Smooth muscle cell (in vitro differentiated cells): ENCODE data around the gene MLEC. TPM values are rescaled to one million over a fixed set of nuclear protein-coding genes. Genes with fewer than 3 reads are reported as not detected.

Experiments used
- DNase-seq: peaks from one replicate; lab custom pipeline; 2025; ENCODE audit not compliant: unreplicated experiment; lab: John Stamatoyannopoulos, UW
- H2AFZ ChIP-seq: fragments of 200-600 bp; sonication (generic); 2 replicates; pipeline ENCODE4 v1.6.0; 2016; ENCODE audit warnings: antibody characterized with exemption, low read depth, mild to moderate bottlenecking
- H3F3A ChIP-seq: fragments of 200-600 bp; sonication (generic); 2 replicates; pipeline ENCODE4 v1.6.0; 2017; ENCODE audit warnings: antibody characterized with exemption, low read depth
- H3K27ac ChIP-seq: fragments of 200-600 bp; sonication (generic); 2 replicates; pipeline ENCODE4 v1.5.1; 2016; ENCODE audit warnings: low read depth, mild to moderate bottlenecking
- H3K27me3 ChIP-seq: fragments of 200-600 bp; sonication (generic); 2 replicates; pipeline ENCODE4 v1.6.1; 2016; ENCODE audit warnings: low read depth, mild to moderate bottlenecking
- H3K36me3 ChIP-seq: fragments of 200-600 bp; sonication (generic); 2 replicates; pipeline ENCODE4 v1.5.1; 2016; ENCODE audit warnings: low read depth
- H3K4me1 ChIP-seq: fragments of 200-600 bp; sonication (generic); 2 replicates; pipeline ENCODE4 v1.5.1; 2016; ENCODE audit warnings: low read depth
- H3K4me2 ChIP-seq: fragments of 200-600 bp; sonication (generic); 2 replicates; pipeline ENCODE4 v1.6.0; 2016; ENCODE audit warnings: mild to moderate bottlenecking
- H3K4me3 ChIP-seq: fragments of 200-600 bp; sonication (generic); 2 replicates; pipeline ENCODE4 v1.5.1; 2016; ENCODE audit warnings: mild to moderate bottlenecking
- H3K79me2 ChIP-seq: fragments of 200-600 bp; sonication (generic); 2 replicates; pipeline ENCODE4 v1.6.0; 2016; ENCODE audit warnings: low read depth, mild to moderate bottlenecking
- H3K9ac ChIP-seq: fragments of 200-600 bp; sonication (generic); 2 replicates; pipeline ENCODE4 v1.6.0; 2016; ENCODE audit warnings: low read depth
- H3K9me3 ChIP-seq: fragments of 200-600 bp; sonication (generic); replicated peaks from 2 replicates; pipeline ENCODE4 v1.5.1; 2016; ENCODE audit warnings: low read depth
- H4K20me1 ChIP-seq: fragments of 200-600 bp; sonication (generic); 2 replicates; pipeline ENCODE4 v1.6.0; 2016; ENCODE audit warnings: low read depth
- CTCF ChIP-seq: fragments of 200-600 bp; sonication (generic); IDR thresholded peaks from 2 replicates; pipeline ENCODE4 v1.5.1; 2017; ENCODE audit warnings: borderline replicate concordance, mild to moderate bottlenecking, antibody characterized with exemption; ENCODE audit not compliant: insufficient read depth, poor library complexity, severe bottlenecking
- WGBS: methylation state at CpG from one replicate; pipeline ENCODE4 v1.1.7; 2016; ENCODE audit warnings: low lambda C conversion rate; 5-methylcytosine and 5-hydroxymethylcytosine counted together
- polyA plus RNA-seq: library from polyadenylated mRNA; unstranded; fragments of >200 nt; fragmentation: Nextera tagmentation; extraction: Ambion mirVana; gene quantifications from 2 replicates; pipeline ENCODE4 v1.2.1, GENCODE V29; 2016
- total RNA-seq: library from RNA; depleted of rRNA; stranded (reverse); fragments of >200 nt; gene quantifications from 2 replicates; pipeline ENCODE4 v1.2.3, GENCODE V29; 2014

The MLEC gene
- total and polyA plus RNA-seq, 2 experiments from 2014 or later = 70.7 to 230 TPM

GRCh38 chr12:120741476-120742421 lies 54.8 kb downstream of the MLEC start:
- no peaks in the 10 kb centered on the region for H3K27me3 ChIP-seq
- H3K9ac ChIP-seq = no peak overlapping the region
- H3K36me3 ChIP-seq = no peaks in the 10 kb centered on the region
- no peaks in the 10 kb centered on the region for H3F3A ChIP-seq
- no peak overlapping the region for H3K27ac ChIP-seq
- no peak overlapping the region for H3K4me3 ChIP-seq
- no peaks in the 10 kb centered on the region for H3K4me1 ChIP-seq
- DNase-seq = no peak
- no peaks in the 10 kb centered on the region for H3K9me3 ChIP-seq
- no peak overlapping the region for H3K4me2 ChIP-seq
- no peak for TF ChIP-seq CTCF
- no peaks in the 10 kb centered on the region for H3K79me2 ChIP-seq
- H2AFZ ChIP-seq = no peak overlapping the region
- H4K20me1 ChIP-seq = no peaks in the 10 kb centered on the region
- 94% methylated on average over 33 of the region's 33 CpGs for WGBS

- Histone ChIP-seq H3K9me3 (no peaks in the 10 kb centered on the region), H3K9ac (no peak overlapping the region), H3F3A (no peaks in the 10 kb centered on the region), H2AFZ (no peak overlapping the region), H4K20me1 (no peaks in the 10 kb centered on the region), H3K27me3 (no peaks in the 10 kb centered on the region), H3K36me3 (no peaks in the 10 kb centered on the region), H3K79me2 (no peaks in the 10 kb centered on the region), H3K4me2 (no peak overlapping the region), H3K4me3 (no peak overlapping the region), H3K27ac (no peak overlapping the region), H3K4me1 (no peaks in the 10 kb centered on the region)
- WGBS = 89% methylated on average over 15 of the region's 15 CpGs
- DNase-seq = no peak
- TF ChIP-seq CTCF = no peak
Observed at GRCh38 chr12:120744922-120745493, 58.1 kb downstream of the MLEC start.

- Histone ChIP-seq H2AFZ (no peak overlapping the region), H3K36me3 (no peaks in the 10 kb centered on the region), H3K4me2 (no peak overlapping the region), H3K27ac (no peak overlapping the region), H3K27me3 (no peaks in the 10 kb centered on the region), H4K20me1 (no peaks in the 10 kb centered on the region), H3K4me1 (no peaks in the 10 kb centered on the region), H3K4me3 (no peak overlapping the region), H3F3A (no peaks in the 10 kb centered on the region), H3K9me3 (no peaks in the 10 kb centered on the region), H3K79me2 (no peaks in the 10 kb centered on the region), H3K9ac (no peak overlapping the region)
- TF ChIP-seq CTCF = no peak
- DNase-seq = no peak
- WGBS = 92% methylated on average over 7 of the region's 7 CpGs
Observed at GRCh38 chr12:120748242-120748641, 61.3 kb downstream of the MLEC start.
